K562 (cell line): ENCODE measurements around the gene ANXA3.

Experiments
- BRD4 ChIP-seq: fragments of 200-600 bp; sonication (generic); IDR thresholded peaks from 2 replicates; pipeline ENCODE4 v1.6.1; 2017; ENCODE audit warnings: inconsistent platforms
- ELF1 ChIP-seq: fragments of 200-800 bp; sonication (Bioruptor generic); IDR thresholded peaks from 2 replicates; pipeline ENCODE4 v1.6.1; 2016; ENCODE audit warnings: missing genetic modification characterization, missing compliant biosample characterization
- JUNB ChIP-seq: fragments of 450-650 bp; formaldehyde crosslinking; conservative IDR thresholded peaks from 2 replicates; pipeline ENCODE4 v1.4.0; 2020; ENCODE audit warnings: mild to moderate bottlenecking
- LEF1 ChIP-seq: fragments of 450-650 bp; IDR thresholded peaks from 2 replicates; pipeline ENCODE4 v1.6.1; 2016; ENCODE audit warnings: mild to moderate bottlenecking
- MAZ ChIP-seq, 2 experiments: fragments of 450-650 bp in 1 of 2; sonication (generic) in 1 of 2; formaldehyde crosslinking; IDR thresholded peaks in 1 of 2; conservative IDR thresholded peaks in 1 of 2; 2 replicates each; pipeline versions ENCODE4 v1.4.0 to v1.5.0; 2020; ENCODE audit warnings: mild to moderate bottlenecking in 1 of 2, missing genetic modification reagents in 1 of 2
- MLLT1 ChIP-seq, 2 experiments: fragments of 450-650 bp; IDR thresholded peaks; 2 replicates each; pipeline ENCODE4 v1.6.1; 2016
- MXI1 ChIP-seq: IDR thresholded peaks from 2 replicates; pipeline ENCODE4 v1.6.1; 2011; ENCODE audit warnings: low read depth, mild to moderate bottlenecking, improper control_type of control experiment, low read length
- NRF1 ChIP-seq, 2 experiments: fragments of 450-650 bp; IDR thresholded peaks in 1 of 2; conservative IDR thresholded peaks in 1 of 2; 2 replicates each; pipeline ENCODE4 v1.6.1; 2014; ENCODE audit warnings: mild to moderate bottlenecking in 2 of 2
- SFPQ ChIP-seq: fragments of 200-400 bp; formaldehyde crosslinking; IDR thresholded peaks from 2 replicates; pipeline ENCODE4 v1.6.1; 2017; ENCODE audit warnings: mild to moderate bottlenecking, low read depth, low read length, moderate library complexity
- TF ChIP-seq, protein P1 (sequence below), 2 experiments: fragments of 200-800 bp in 1 of 2; sonication (Bioruptor generic) in 1 of 2; sonication (generic) in 1 of 2; formaldehyde crosslinking in 1 of 2; IDR thresholded peaks in 1 of 2; conservative IDR thresholded peaks in 1 of 2; 2 replicates each; pipeline versions ENCODE4 v1.5.0 to v1.6.1; 2016 to 2020; ENCODE audit warnings: missing compliant biosample characterization in 1 of 2, missing genetic modification characterization in 1 of 2, missing genetic modification reagents in 1 of 2
- TF ChIP-seq, protein P2 (sequence below), 3 experiments: IDR thresholded peaks in 2 of 3; conservative IDR thresholded peaks in 1 of 3; 2 replicates each; pipeline ENCODE4 v1.5.1; 2011 to 2012; ENCODE audit warnings: low read length in 3 of 3, mild to moderate bottlenecking in 3 of 3, control low read depth in 2 of 3, improper control_type of control experiment in 1 of 3, inconsistent platforms in 1 of 3, low read depth in 1 of 3, mixed read lengths in 1 of 3, moderate library complexity in 1 of 3; ENCODE audit not compliant: insufficient read depth in 2 of 3

DNA sequence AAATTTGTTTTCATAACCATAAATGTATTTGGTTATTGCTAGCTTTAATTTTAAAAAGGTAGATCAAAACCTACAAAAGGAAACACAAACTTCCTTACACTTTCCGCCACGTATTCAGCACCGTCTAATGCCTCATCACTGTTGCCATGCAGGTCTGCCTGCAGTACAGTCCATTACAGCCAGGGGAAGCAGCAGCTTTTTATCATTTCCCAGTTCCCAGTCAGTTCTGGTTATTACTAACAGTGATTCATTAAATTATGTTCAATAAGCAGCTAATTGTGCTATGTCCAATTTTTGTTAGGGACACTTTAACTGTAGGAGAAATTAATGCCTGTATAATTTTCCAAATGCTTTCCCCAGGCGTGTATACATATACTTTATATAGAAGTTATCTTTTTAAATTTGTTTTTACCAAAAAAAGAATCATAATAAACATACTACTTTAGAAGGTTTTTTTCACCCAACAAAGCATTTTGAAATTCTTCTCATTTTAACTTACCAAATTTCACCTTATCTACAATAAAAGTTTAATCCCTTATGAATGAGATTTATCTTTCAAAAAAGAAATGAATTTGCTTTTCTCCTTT is 93.3 kb downstream of the ANXA3 start:
- TF ChIP-seq LEF1: no peak
- no peak for TF ChIP-seq BRD4
- TF ChIP-seq NRF1 (conservative IDR thresholded peaks at IDR 0.05 in 1 of 2, IDR thresholded peaks at IDR 0.05 in 1 of 2): no peak
- TF ChIP-seq, protein P1, sequence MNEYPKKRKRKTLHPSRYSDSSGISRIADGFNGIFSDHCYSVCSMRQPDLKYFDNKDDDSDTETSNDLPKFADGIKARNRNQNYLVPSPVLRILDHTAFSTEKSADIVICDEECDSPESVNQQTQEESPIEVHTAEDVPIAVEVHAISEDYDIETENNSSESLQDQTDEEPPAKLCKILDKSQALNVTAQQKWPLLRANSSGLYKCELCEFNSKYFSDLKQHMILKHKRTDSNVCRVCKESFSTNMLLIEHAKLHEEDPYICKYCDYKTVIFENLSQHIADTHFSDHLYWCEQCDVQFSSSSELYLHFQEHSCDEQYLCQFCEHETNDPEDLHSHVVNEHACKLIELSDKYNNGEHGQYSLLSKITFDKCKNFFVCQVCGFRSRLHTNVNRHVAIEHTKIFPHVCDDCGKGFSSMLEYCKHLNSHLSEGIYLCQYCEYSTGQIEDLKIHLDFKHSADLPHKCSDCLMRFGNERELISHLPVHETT (CRISPR knock-in tag; conservative IDR thresholded peaks at IDR 0.05 in 1 of 2, IDR thresholded peaks at IDR 0.05 in 1 of 2): 0 out of 4 replicates have a peak, but pooled peaks of 1 of the 2 experiments have one; percentile 20
- no peak for TF ChIP-seq MAZ (CRISPR knock-in tag; conservative IDR thresholded peaks at IDR 0.05 in 1 of 2, IDR thresholded peaks at IDR 0.05 in 1 of 2)
- no peak for TF ChIP-seq ELF1 (tag)
- TF ChIP-seq JUNB (CRISPR knock-in tag): no peak
- 0 out of 4 replicates have a peak, but pooled peaks of 1 of the 2 experiments have one; percentile 21 for TF ChIP-seq MLLT1 (IDR thresholded peaks at IDR 0.05)
- TF ChIP-seq, protein P2, sequence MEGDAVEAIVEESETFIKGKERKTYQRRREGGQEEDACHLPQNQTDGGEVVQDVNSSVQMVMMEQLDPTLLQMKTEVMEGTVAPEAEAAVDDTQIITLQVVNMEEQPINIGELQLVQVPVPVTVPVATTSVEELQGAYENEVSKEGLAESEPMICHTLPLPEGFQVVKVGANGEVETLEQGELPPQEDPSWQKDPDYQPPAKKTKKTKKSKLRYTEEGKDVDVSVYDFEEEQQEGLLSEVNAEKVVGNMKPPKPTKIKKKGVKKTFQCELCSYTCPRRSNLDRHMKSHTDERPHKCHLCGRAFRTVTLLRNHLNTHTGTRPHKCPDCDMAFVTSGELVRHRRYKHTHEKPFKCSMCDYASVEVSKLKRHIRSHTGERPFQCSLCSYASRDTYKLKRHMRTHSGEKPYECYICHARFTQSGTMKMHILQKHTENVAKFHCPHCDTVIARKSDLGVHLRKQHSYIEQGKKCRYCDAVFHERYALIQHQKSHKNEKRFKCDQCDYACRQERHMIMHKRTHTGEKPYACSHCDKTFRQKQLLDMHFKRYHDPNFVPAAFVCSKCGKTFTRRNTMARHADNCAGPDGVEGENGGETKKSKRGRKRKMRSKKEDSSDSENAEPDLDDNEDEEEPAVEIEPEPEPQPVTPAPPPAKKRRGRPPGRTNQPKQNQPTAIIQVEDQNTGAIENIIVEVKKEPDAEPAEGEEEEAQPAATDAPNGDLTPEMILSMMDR (IDR thresholded peaks at IDR 0.05 in 2 of 3, conservative IDR thresholded peaks at IDR 0.05 in 1 of 3; ENCODE audit: insufficient read depth in 2 of 3, low read depth in 1 of 3, low read length in 3 of 3): peak; percentile 79 to 90 (median 88)
- TF ChIP-seq MXI1: no peak
- no peak for TF ChIP-seq SFPQ
